HG03342 (cell line): Measurements from ENCODE around the gene CASTOR2.
"Not testable (repeated sequence)": the region's sequence is repeated elsewhere in the genome, so short reads cannot be mapped to it uniquely, and the experiment has no call there.

Experiments
- ATAC-seq: cut with Tn5 transposase; IDR thresholded peaks from one replicate; pipeline ENCODE4 v1.9.1; 2021; ENCODE audit warnings: mild to moderate bottlenecking, moderate library complexity; ENCODE audit not compliant: unreplicated experiment

The CASTOR2 gene

GRCh38 chr7:74994869-74995543 is 30.5 kb downstream of the CASTOR2 start:
- not testable (repeated sequence) for ATAC-seq

- ATAC-seq, result not testable (repeated sequence)
Measured at GRCh38 chr7:74996361-74996760, 31.9 kb downstream of the CASTOR2 start.

- ATAC-seq, result not testable (repeated sequence)
Measured at GRCh38 chr7:74997811-74998210, 33.3 kb downstream of the CASTOR2 start.

GRCh38 chr7:75001356-75001755 is 36.9 kb downstream of the CASTOR2 start:
- ATAC-seq, result not testable (repeated sequence)

- no peak for ATAC-seq
Measured at GRCh38 chr7:75010036-75010435, 45.5 kb downstream of the CASTOR2 start.

GRCh38 chr7:75017832-75018231 is 53.3 kb downstream of the CASTOR2 start:
- ATAC-seq, result no peak

GRCh38 chr7:75018570-75019364 is 54.3 kb downstream of the CASTOR2 start:
- ATAC-seq, result no peak

- ATAC-seq, result no peak
Measured at GRCh38 chr7:75019800-75020199, 55.3 kb downstream of the CASTOR2 start.

GRCh38 chr7:75024922-75025321 is 60.4 kb downstream of the CASTOR2 start:
- ATAC-seq, result no peak

GRCh38 chr7:75028299-75028698 is 63.8 kb downstream of the CASTOR2 start:
- ATAC-seq, result no peak

- ATAC-seq, result no peak
Measured at GRCh38 chr7:75033064-75033463, 68.6 kb downstream of the CASTOR2 start.

- ATAC-seq, result no peak
Measured at GRCh38 chr7:75033826-75034225, 69.3 kb downstream of the CASTOR2 start.

GRCh38 chr7:75038508-75038907 is 74.0 kb downstream of the CASTOR2 start:
- no peak for ATAC-seq

- ATAC-seq, result no peak
Measured at GRCh38 chr7:75039166-75039565, 74.7 kb downstream of the CASTOR2 start.

- no peak for ATAC-seq
Measured at GRCh38 chr7:75039709-75040108, 75.2 kb downstream of the CASTOR2 start.

- ATAC-seq, result no peak
Measured at GRCh38 chr7:75040512-75040911, 76.0 kb downstream of the CASTOR2 start.

- no peak for ATAC-seq
Measured at GRCh38 chr7:75042286-75042685, 77.8 kb downstream of the CASTOR2 start.

GRCh38 chr7:75042831-75043703 is 78.6 kb downstream of the CASTOR2 start:
- no peak for ATAC-seq

GRCh38 chr7:75045881-75046280 is 81.4 kb downstream of the CASTOR2 start:
- ATAC-seq, result no peak

- no peak for ATAC-seq
Measured at GRCh38 chr7:75048435-75049379, 84.2 kb downstream of the CASTOR2 start.
